ENCODE data around the gene BCAS3. TPM values are rescaled to one million over a fixed set of nuclear protein-coding genes. Genes with fewer than 3 reads are reported as not detected.

The BCAS3 gene
- total RNA-seq, result 60.8 to 64.9 TPM (median 61.5 TPM) in 3 replicates

GRCh38 chr17:60677308-60678117 lies at the start of gene BCAS3:
Gene BCAS3 (plus strand): TSS chr17:60677851.
- H3K4me3 Mint-ChIP-seq, result peak within 1 kb of the TSS; percentile 94
- TF ChIP-seq CTCF (IDR thresholded peaks at IDR 0.05; ENCODE audit: unreplicated experiment), result no peak
- H3K27me3 Mint-ChIP-seq (ENCODE audit: low read depth), result no peaks in the 10 kb centered on the region
- H3K9me3 Mint-ChIP-seq, result peaks cover 5% of the 10 kb centered on the region
- H3K4me1 Mint-ChIP-seq, result peaks cover 20% of the 10 kb centered on the region
- DNase-seq (ENCODE audit: low spot score in 2 of 2, unreplicated experiment in 2 of 2), result peak; percentile 94 to 95
- no peaks in the 10 kb centered on the region for H3K36me3 Mint-ChIP-seq
- peak within 1 kb of the TSS; percentile 96 for H3K27ac Mint-ChIP-seq

GRCh38 chr17:60628252-60628889 lies 49.3 kb upstream of the BCAS3 start:
- peak overlapping the region; percentile 71 for H3K27ac Mint-ChIP-seq

GRCh38 chr17:60629120-60629519 lies 48.5 kb upstream of the BCAS3 start:
- Mint-ChIP-seq H3K27ac (no peak overlapping the region), H3K27me3 (ENCODE audit: low read depth) (no peaks in the 10 kb centered on the region), H3K9me3 (no peaks in the 10 kb centered on the region), H3K36me3 (peaks cover 12% of the 10 kb centered on the region), H3K4me1 (no peaks in the 10 kb centered on the region), H3K4me3 (no peak overlapping the region)
- no peak for DNase-seq (ENCODE audit: low spot score in 2 of 2, unreplicated experiment in 2 of 2)
- TF ChIP-seq CTCF (IDR thresholded peaks at IDR 0.05; ENCODE audit: unreplicated experiment), result no peak

More at GRCh38 chr17:60628252-60628889, 49.3 kb upstream of the BCAS3 start:
- H3K36me3 Mint-ChIP-seq, result peaks cover 11% of the 10 kb centered on the region
- H3K4me3 Mint-ChIP-seq, result no peak overlapping the region
- TF ChIP-seq CTCF (IDR thresholded peaks at IDR 0.05; ENCODE audit: unreplicated experiment), result no peak
- H3K9me3 Mint-ChIP-seq, result no peaks in the 10 kb centered on the region
- H3K27me3 Mint-ChIP-seq (ENCODE audit: low read depth), result no peaks in the 10 kb centered on the region
- DNase-seq (ENCODE audit: low spot score in 2 of 2, unreplicated experiment in 2 of 2), result no peak
- H3K4me1 Mint-ChIP-seq, result no peaks in the 10 kb centered on the region

- Mint-ChIP-seq H3K36me3 (peaks cover 12% of the 10 kb centered on the region), H3K27ac (peak overlapping the region; percentile 30), H3K4me3 (no peak overlapping the region)
These were observed 47.3 kb upstream of the BCAS3 start for GRCh38 chr17:60630352-60630751.

GRCh38 chr17:60631119-60631518 lies 46.5 kb upstream of the BCAS3 start:
- Mint-ChIP-seq H3K27me3 (ENCODE audit: low read depth) (no peaks in the 10 kb centered on the region), H3K4me3 (no peak overlapping the region), H3K9me3 (no peaks in the 10 kb centered on the region), H3K27ac (peak overlapping the region; percentile 9), H3K36me3 (peaks cover 17% of the 10 kb centered on the region), H3K4me1 (no peaks in the 10 kb centered on the region)
- no peak for DNase-seq (ENCODE audit: low spot score in 2 of 2, unreplicated experiment in 2 of 2)
- TF ChIP-seq CTCF (IDR thresholded peaks at IDR 0.05; ENCODE audit: unreplicated experiment), result no peak

More at GRCh38 chr17:60630352-60630751, 47.3 kb upstream of the BCAS3 start:
- H3K9me3 Mint-ChIP-seq, result no peaks in the 10 kb centered on the region
- no peaks in the 10 kb centered on the region for H3K27me3 Mint-ChIP-seq (ENCODE audit: low read depth)
- no peaks in the 10 kb centered on the region for H3K4me1 Mint-ChIP-seq
- DNase-seq (ENCODE audit: low spot score in 2 of 2, unreplicated experiment in 2 of 2), result no peak
- no peak for TF ChIP-seq CTCF (IDR thresholded peaks at IDR 0.05; ENCODE audit: unreplicated experiment)
